GM18498 (cell line): Measurements from ENCODE around the gene FNDC8.
"Not testable (repeated sequence)": the region's sequence is repeated elsewhere in the genome, so short reads cannot be mapped to it uniquely, and the experiment has no call there.

ENCODE experiments used
- ATAC-seq: cut with Tn5 transposase; IDR thresholded peaks from one replicate; pipeline ENCODE4 v1.9.1; 2021; ENCODE audit warnings: mild to moderate bottlenecking, moderate library complexity; ENCODE audit not compliant: unreplicated experiment

Gene FNDC8

DNA sequence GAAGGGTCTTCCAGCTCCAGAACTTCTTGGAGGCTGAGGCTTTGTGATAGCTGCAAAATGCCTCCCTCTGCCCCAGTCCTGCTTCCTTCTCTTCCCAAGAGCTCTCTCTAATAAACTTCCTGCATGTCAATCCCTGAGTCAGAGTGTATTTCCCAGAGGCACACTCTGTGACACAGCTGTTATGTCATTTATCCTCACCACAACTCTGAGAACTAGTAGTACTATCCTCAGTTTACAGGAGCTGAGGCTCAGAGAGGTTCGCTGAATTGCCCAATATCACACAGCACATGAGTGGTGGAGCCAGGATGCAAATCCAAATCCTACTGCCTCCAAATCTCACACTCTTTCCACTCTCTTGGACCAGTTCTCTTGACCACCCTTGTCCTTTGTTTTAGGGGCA lies 46.3 kb downstream of the FNDC8 start:
- no peak for ATAC-seq

- no peak for ATAC-seq
Measured at GRCh38 chr17:35169835-35170363, 48.5 kb downstream of the FNDC8 start.

DNA sequence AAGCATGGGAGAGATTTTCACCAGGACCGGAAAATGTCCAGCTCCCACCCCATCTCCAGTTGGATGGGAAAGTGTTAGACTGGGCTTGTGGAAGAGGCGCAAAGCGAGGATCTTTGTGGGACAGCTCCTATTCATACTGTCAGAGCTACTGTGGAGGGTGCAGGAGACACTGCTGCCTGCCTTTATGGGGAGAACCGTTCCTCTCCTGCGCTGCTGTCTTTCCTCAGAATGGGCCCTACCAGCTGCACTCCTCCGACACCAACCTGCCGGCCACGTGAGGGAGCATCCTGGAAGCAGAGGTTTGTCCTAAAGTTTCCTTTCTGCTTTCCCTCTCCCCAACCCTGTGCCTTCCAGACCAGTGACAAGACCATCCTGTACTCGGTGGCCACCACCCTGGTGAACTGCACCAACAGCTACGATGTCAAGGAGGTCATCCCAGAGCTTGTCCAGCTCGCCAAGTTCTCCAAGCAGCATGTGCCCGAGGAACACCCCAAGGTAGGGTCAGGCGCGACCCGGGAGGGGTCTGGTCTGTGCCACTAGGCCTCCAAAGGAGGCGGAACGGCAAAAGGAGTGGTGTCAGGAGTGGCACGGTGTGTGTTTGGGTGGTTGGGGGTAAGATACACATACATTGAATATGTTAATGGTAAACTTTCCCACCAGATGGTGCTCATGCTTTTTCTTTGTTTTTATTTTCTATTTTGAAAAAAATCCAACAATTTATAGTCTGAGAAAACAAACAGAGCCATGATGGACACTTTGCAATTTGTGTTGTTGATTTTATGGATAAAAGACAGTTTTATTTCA lies 49.8 kb downstream of the FNDC8 start:
- no peak for ATAC-seq

GRCh38 chr17:35171834-35172233 lies 50.4 kb downstream of the FNDC8 start:
- ATAC-seq: no peak

DNA sequence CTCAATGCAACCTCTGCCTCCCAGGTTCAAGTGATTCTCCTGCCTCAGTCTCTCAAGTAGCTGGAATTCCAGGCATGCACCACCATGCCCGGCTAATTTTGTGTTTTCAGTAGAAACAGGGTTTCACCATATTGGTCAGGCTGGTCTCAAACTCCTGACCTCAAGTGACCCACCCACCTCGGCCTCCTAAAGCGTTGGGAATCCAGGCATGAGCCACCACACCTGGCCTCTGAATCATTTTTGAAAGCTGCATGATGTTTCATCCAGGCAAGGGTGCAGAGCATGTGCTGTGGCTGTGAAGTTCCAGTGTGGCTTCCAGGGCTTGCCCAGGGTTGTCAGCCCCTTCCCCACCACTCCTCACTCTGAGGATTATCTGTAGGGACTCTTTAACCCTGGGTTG lies 50.9 kb downstream of the FNDC8 start:
- not testable (repeated sequence) for ATAC-seq

- ATAC-seq: no peak
Measured at GRCh38 chr17:35174835-35175334, 53.5 kb downstream of the FNDC8 start.

- ATAC-seq: no peak
Measured at GRCh38 chr17:35175638-35176415, 54.4 kb downstream of the FNDC8 start.

GRCh38 chr17:35176897-35177296 lies 55.5 kb downstream of the FNDC8 start:
- no peak for ATAC-seq

DNA sequence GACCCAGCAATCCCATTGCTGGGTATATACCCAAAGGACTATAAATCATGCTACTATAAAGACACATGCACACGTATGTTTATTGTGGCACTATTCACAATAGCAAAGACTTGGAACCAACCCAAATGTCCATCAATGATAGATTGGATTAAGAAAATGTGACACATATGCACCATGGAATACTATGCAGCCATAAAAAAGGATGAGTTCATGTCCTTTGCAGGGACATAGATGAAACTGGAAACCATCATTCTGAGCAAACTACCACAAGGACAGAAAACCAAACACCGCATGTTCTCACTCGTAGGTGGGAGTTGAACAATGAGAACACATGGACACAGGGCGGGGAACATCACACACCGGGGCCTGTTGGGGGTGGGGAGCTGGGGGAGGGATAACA lies 58.0 kb downstream of the FNDC8 start:
- not testable (repeated sequence) for ATAC-seq
